ENCODE results near the gene RNU6-1.

RNU6-1 gene

DNA sequence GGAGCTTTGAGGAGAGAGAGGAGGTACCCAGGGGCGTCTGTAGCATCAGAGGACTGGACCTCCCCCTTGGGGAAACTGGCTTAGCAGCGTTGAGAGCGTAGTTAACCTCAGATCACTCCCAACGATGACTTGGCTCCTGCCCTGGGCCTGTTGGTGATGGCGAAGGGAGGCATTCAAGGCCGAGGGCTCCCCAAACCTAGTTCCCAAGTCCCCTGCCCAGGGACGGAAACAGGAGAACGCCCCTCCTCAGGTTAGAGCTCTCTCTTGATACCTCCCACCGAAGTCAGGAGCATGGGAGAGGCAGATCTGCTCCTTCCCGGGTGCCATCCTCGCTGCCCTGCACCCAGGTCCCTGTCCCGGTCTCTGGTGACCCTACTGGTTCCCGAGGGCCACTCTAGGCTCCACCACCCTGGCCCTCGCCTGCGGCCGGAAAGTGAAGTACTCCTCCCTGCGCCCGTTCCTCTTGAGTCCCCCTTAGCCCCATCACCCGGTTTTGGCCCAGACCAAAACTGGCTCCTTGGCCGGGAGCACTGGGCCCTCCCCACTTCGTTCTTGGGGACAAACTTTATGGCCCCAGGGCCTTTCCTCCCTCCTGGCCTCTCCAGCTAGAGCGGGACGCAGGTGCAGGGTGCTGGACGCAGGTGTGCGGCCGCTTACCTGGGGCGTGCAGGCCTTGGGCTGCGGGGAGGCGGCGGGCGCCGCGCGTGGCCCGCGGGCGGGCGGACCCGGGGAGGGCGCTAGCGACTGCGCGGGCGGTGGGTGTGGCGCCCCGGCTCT is 17.1 kb downstream of the RNU6-1 start:
- H3K27me3 ChIP-seq = peaks cover 95% of the 10 kb centered on the region
- TF ChIP-seq, protein P1, sequence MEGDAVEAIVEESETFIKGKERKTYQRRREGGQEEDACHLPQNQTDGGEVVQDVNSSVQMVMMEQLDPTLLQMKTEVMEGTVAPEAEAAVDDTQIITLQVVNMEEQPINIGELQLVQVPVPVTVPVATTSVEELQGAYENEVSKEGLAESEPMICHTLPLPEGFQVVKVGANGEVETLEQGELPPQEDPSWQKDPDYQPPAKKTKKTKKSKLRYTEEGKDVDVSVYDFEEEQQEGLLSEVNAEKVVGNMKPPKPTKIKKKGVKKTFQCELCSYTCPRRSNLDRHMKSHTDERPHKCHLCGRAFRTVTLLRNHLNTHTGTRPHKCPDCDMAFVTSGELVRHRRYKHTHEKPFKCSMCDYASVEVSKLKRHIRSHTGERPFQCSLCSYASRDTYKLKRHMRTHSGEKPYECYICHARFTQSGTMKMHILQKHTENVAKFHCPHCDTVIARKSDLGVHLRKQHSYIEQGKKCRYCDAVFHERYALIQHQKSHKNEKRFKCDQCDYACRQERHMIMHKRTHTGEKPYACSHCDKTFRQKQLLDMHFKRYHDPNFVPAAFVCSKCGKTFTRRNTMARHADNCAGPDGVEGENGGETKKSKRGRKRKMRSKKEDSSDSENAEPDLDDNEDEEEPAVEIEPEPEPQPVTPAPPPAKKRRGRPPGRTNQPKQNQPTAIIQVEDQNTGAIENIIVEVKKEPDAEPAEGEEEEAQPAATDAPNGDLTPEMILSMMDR (IDR thresholded peaks at IDR 0.05; ENCODE audit: low read depth, low read length) = no peak

DNA sequence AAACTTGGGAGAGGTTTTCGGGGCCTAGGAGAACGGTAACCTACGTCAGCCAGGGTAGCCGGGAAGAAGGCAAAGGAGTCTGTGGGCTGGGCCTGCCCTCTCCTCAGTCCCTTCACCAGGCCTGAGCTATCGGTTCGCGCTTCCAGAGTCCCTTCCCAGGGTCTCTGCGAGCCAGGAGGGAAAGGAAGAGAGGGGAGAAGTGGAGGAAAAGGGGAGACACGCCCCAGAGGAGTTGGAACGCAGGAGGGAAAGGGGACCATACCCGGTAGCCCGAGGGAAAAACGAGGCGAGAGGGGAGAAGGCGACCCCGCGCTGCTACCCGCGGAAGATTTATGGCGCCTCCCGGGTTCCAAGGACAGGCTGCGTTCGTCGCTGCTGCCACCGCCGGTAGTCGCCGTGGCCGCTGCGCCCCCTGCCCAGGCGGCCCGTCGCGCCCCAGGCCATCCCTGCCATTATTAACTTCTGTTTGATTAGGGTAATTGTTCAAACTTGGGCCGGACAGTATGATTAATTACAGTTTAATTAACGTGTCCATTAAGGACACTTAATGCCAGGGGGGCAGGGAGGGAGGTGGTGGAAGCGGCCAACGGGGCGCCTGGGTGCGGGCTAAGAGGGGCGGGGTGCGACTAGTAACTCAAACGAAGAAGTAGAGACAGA is 17.9 kb downstream of the RNU6-1 start:
- no peak for DNase-seq
- Histone ChIP-seq H3K36me3 (no peaks in the 10 kb centered on the region), H3K27me3 (peaks cover 93% of the 10 kb centered on the region), H3K4me3 (ENCODE audit: low read depth, low read length) (no peak overlapping the region), H3K9me3 (no peaks in the 10 kb centered on the region), H3K4me1 (no peaks in the 10 kb centered on the region)
- TF ChIP-seq, protein P1 (IDR thresholded peaks at IDR 0.05; ENCODE audit: low read depth, low read length) = no peak

More for the DNA sequence above, 17.1 kb downstream of the RNU6-1 start:
- no peak overlapping the region for H3K4me3 ChIP-seq (ENCODE audit: low read depth, low read length)
- DNase-seq = no peak
- no peaks in the 10 kb centered on the region for H3K36me3 ChIP-seq
- H3K9me3 ChIP-seq = no peaks in the 10 kb centered on the region
- no peaks in the 10 kb centered on the region for H3K4me1 ChIP-seq

- Histone ChIP-seq H3K36me3 (no peaks in the 10 kb centered on the region), H3K27me3 (peaks cover 86% of the 10 kb centered on the region), H3K4me1 (no peaks in the 10 kb centered on the region), H3K9me3 (no peaks in the 10 kb centered on the region), H3K4me3 (ENCODE audit: low read depth, low read length) (no peak overlapping the region)
- TF ChIP-seq, protein P1 (IDR thresholded peaks at IDR 0.05; ENCODE audit: low read depth, low read length) = no peak
- DNase-seq = no peak
These were observed 18.7 kb downstream of the RNU6-1 start for GRCh38 chr15:67820992-67821783.

- no peak for DNase-seq
- H3K4me1 ChIP-seq = no peaks in the 10 kb centered on the region
- no peaks in the 10 kb centered on the region for H3K36me3 ChIP-seq
- peaks cover 3% of the 10 kb centered on the region for H3K9me3 ChIP-seq
- TF ChIP-seq, protein P1 (IDR thresholded peaks at IDR 0.05; ENCODE audit: low read depth, low read length) = no peak
- H3K4me3 ChIP-seq (ENCODE audit: low read depth, low read length) = no peak overlapping the region
- peaks cover 78% of the 10 kb centered on the region for H3K27me3 ChIP-seq
These were observed 19.5 kb downstream of the RNU6-1 start for GRCh38 chr15:67820122-67820991.

- H3K36me3 ChIP-seq = no peaks in the 10 kb centered on the region
- no peak for DNase-seq
- H3K4me3 ChIP-seq (ENCODE audit: low read depth, low read length) = no peak overlapping the region
- peaks cover 70% of the 10 kb centered on the region for H3K27me3 ChIP-seq
- peaks cover 3% of the 10 kb centered on the region for H3K9me3 ChIP-seq
- TF ChIP-seq, protein P1 (IDR thresholded peaks at IDR 0.05; ENCODE audit: low read depth, low read length) = no peak
- H3K4me1 ChIP-seq = no peaks in the 10 kb centered on the region
These were observed 20.2 kb downstream of the RNU6-1 start for GRCh38 chr15:67819636-67820035.

All from BE2C (cell line).